ENCODE data around the gene FAM149A.

DNA sequence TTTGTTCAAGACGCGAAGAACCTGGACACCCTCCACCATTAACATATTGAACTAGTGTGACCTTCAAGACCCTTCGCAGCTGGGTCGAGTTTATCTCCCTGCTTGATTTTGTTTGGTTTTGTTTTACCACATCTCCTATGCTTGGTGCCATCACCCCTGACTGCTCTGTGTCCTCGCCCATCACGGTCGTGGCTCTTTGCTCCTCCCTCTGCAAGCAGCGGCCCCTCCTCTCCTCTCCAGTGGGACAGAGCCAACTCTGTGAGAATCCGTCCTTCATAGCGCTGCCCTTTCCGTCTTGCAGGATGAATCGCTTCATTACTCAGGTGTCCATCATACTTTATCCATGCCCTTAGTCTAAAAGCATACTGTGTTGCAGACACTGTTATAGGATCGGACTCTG lies 9.1 kb upstream of the FAM149A start:
- TF ChIP-seq, protein P1, sequence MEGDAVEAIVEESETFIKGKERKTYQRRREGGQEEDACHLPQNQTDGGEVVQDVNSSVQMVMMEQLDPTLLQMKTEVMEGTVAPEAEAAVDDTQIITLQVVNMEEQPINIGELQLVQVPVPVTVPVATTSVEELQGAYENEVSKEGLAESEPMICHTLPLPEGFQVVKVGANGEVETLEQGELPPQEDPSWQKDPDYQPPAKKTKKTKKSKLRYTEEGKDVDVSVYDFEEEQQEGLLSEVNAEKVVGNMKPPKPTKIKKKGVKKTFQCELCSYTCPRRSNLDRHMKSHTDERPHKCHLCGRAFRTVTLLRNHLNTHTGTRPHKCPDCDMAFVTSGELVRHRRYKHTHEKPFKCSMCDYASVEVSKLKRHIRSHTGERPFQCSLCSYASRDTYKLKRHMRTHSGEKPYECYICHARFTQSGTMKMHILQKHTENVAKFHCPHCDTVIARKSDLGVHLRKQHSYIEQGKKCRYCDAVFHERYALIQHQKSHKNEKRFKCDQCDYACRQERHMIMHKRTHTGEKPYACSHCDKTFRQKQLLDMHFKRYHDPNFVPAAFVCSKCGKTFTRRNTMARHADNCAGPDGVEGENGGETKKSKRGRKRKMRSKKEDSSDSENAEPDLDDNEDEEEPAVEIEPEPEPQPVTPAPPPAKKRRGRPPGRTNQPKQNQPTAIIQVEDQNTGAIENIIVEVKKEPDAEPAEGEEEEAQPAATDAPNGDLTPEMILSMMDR (conservative IDR thresholded peaks at IDR 0.05; ENCODE audit: low read length) = no peak
- TF ChIP-seq EZH2phosphoT487 (IDR thresholded peaks at IDR 0.05; ENCODE audit: borderline replicate concordance) = no peak

Data from Loucy (cell line).